Fibroblast of the aortic adventitia (primary cell): ENCODE results near the gene FBLIM1. TPM values are rescaled to one million over a fixed set of nuclear protein-coding genes. Genes with fewer than 3 reads are reported as not detected.

Experiments used
- DNase-seq: peaks from one replicate; pipeline ENCODE4 v3.0.0-alpha.2; 2010; ENCODE audit warnings: low read depth
- H3K4me3 ChIP-seq: 2 replicates; pipeline ENCODE4 v1.5.1; 2011; ENCODE audit warnings: low read depth, mild to moderate bottlenecking, control low read depth, low read length, moderate library complexity
- total RNA-seq: library from RNA; depleted of rRNA; stranded (reverse); fragments of >200 nt; gene quantifications from 2 replicates; pipeline ENCODE4 v1.2.3, GENCODE V29; 2012; ENCODE audit warnings: low replicate concordance
- TF ChIP-seq, protein P1 (sequence below): IDR thresholded peaks from 2 replicates; pipeline ENCODE4 v1.5.1; 2011; ENCODE audit warnings: mild to moderate bottlenecking, low read length, control low read depth, inconsistent platforms; ENCODE audit not compliant: insufficient read depth

Gene FBLIM1
- total RNA-seq, 1 donor, result 41.0 TPM

DNA sequence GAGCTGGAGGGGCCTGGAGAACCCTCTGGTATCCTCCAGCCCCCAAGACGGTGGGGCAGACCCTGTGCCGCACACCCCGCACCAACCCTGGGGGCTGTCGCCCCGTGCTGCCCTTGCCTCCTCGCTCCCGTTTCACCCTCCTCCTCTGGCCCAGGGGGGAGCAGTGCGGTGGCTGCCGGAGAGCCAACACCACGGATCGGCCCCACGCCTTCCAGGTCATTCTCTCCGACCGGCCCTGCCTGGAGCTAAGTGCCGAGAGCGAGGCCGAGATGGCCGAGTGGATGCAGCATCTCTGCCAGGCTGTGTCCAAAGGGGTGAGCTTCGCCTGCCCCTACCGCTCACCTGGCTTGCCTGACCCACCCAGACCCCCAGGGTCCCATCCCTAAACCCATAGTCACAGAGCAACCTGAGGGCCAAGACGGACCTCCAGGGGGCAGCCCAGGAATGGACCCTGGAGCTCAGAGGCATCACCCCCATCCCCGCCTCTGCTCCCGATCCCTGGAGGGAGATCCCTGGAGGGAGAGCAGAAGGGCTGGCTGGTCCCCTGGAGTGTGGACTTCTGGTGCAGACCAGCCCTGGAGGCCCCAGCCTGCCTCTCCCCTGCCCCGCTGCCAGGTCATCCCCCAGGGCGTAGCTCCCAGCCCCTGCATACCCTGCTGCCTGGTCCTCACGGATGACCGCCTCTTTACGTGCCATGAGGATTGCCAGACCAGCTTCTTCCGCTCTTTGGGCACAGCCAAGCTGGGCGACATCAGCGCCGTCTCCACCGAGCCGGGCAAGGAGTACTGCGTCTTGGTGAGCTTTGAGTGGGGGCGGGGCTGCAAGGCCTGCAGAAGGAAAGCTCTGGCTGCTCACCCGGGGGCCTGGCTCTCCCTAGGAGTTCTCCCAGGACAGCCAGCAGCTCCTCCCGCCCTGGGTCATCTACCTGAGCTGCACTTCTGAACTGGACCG lies 26.6 kb upstream of the FBLIM1 start:
- TF ChIP-seq, protein P1, sequence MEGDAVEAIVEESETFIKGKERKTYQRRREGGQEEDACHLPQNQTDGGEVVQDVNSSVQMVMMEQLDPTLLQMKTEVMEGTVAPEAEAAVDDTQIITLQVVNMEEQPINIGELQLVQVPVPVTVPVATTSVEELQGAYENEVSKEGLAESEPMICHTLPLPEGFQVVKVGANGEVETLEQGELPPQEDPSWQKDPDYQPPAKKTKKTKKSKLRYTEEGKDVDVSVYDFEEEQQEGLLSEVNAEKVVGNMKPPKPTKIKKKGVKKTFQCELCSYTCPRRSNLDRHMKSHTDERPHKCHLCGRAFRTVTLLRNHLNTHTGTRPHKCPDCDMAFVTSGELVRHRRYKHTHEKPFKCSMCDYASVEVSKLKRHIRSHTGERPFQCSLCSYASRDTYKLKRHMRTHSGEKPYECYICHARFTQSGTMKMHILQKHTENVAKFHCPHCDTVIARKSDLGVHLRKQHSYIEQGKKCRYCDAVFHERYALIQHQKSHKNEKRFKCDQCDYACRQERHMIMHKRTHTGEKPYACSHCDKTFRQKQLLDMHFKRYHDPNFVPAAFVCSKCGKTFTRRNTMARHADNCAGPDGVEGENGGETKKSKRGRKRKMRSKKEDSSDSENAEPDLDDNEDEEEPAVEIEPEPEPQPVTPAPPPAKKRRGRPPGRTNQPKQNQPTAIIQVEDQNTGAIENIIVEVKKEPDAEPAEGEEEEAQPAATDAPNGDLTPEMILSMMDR, result no peak
- H3K4me3 ChIP-seq, result no peak overlapping the region
- DNase-seq, result no peak

DNA sequence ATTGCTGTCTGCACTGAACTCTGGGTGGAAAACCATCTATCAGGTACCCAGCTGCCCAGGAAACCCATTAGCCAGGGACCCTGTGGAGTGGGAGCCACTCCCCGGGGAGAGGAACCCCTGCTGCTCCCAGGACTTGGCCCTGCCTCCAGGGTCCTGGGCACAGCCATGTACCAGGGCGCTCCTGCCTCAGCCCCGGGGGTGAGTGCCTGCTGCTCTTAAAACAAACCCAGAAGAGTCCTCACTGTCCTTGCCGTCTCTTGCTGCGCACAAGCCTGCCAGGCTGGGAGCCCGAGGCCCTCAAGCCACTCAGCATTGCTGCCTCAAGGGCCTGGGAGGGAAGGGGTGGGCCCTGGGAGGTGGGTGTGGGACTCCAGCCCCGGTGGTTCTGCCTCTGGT lies 25.9 kb upstream of the FBLIM1 start:
- H3K4me3 ChIP-seq, result no peak overlapping the region
- TF ChIP-seq, protein P1, result no peak
- no peak for DNase-seq

DNA sequence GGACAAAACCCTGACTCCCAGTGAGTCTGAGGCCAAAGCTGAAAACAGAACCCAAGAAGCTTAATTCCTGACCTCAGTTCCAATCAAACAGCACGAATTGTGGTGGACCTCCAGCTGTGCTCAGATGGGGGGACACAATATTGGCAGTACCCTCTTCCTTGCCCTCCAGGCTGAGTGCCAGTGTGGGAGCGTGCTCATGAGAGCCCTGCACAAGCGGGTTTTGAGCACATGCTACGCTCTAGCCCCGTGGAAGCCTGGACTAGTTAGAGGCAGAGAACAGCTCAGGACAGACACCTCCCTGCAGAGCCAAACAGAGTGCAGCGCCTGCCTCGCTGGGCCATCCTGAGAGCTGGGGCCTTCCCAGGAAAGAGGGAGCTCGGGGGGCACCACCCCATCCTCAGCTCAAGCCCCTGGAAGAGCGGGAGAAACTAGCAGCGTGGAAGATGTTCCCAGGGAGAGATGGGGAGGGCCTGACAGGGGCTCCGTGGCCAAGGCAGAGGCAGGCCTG lies 25.3 kb upstream of the FBLIM1 start:
- H3K4me3 ChIP-seq, result no peak overlapping the region
- no peak for DNase-seq
- TF ChIP-seq, protein P1, result no peak

DNA sequence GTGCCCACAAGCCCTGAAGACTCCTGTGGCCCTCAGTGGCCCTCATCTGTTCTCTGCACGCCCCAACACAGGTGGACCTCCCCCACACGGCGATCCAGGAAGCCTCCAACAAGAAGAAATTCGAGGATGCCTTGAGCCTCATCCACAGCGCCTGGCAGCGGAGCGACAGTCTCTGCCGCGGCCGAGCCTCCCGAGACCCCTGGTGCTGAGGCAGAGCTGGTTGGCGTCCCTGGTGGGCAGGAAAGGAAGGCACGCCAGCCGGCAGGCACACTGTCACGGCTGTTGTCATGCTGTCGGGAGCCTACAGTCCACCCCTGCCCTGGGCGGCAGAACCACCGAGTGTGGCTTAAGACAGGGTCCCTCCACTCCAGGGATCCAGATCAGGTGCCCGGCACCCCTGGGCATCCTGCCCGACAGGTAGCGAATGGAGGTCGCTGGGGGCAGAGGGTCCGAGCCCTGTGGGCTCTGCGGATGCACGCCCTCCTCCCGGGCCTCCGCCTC lies 24.8 kb upstream of the FBLIM1 start:
- DNase-seq, result no peak
- TF ChIP-seq, protein P1, result no peak
- no peak overlapping the region for H3K4me3 ChIP-seq

DNA sequence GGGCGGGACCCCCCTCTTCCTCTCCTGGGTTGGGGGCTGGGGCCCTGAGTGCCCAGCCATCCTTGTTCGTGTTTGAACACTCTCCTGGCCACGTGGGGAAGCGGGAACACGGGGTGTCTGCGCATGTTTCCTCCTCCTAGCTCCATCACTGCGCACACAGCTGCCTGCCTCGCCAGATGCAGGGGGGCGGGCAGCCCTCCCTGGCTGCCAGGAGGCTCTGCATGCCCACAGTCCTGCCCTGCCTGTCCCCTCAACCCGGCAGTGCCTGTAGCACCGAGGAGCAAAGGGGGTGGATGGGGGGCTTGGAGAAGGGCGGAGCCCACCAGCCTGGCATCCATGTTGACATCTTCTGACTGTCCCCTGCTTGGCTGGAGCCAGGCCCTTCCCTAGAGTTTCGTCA lies 24.3 kb upstream of the FBLIM1 start:
- no peak overlapping the region for H3K4me3 ChIP-seq
- TF ChIP-seq, protein P1, result no peak
- DNase-seq, result no peak

DNA sequence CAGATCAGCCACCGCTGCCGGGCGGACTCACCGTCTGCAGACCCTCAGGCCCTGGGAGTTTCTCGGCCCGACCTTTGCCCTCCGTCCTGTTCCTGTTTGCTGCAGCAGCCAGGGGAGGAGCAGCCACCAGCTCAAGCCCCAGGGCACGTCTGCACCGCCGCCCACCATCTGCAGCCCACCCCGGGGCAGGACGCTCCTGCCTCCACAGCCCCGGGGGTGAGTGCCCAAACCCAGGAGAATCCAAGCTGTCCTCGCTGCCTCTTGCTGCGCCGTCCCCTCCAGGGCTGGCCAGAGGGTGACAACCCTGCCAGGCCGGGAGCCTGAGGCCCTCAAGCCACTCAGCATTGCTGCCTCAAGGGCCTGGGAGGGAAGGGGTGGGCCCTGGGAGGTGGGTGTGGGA lies 23.7 kb upstream of the FBLIM1 start:
- H3K4me3 ChIP-seq, result no peak overlapping the region
- TF ChIP-seq, protein P1, result no peak
- DNase-seq, result no peak
